PC-9 (cell line): ENCODE measurements around the gene TMEM108.

Experiments used
- CTCF ChIP-seq: fragments of 200-600 bp; sonication (generic); conservative IDR thresholded peaks from 2 replicates; pipeline ENCODE4 v1.6.1; 2017; ENCODE audit warnings: mixed run types, antibody characterized with exemption, mild to moderate bottlenecking, moderate library complexity
- EZH2 ChIP-seq: fragments of 200-600 bp; sonication (generic); IDR thresholded peaks from 2 replicates; pipeline ENCODE4 v1.8.0; 2017; ENCODE audit warnings: antibody characterized with exemption, low read depth

- TF ChIP-seq CTCF = no peak
- TF ChIP-seq EZH2 = no peak
Measured at GRCh38 chr3:133364704-133365103, 326.5 kb downstream of the TMEM108 start.
